Smooth muscle cell (in vitro differentiated cells): ENCODE data around the gene HTR1B. TPM values are rescaled to one million over a fixed set of nuclear protein-coding genes. Genes with fewer than 3 reads are reported as not detected.

Experiments
- DNase-seq: peaks from one replicate; lab custom pipeline; 2025; ENCODE audit not compliant: unreplicated experiment; lab: John Stamatoyannopoulos, UW
- H2AFZ ChIP-seq: fragments of 200-600 bp; sonication (generic); 2 replicates; pipeline ENCODE4 v1.6.0; 2016; ENCODE audit warnings: antibody characterized with exemption, low read depth, mild to moderate bottlenecking
- H3F3A ChIP-seq: fragments of 200-600 bp; sonication (generic); 2 replicates; pipeline ENCODE4 v1.6.0; 2017; ENCODE audit warnings: antibody characterized with exemption, low read depth
- H3K27ac ChIP-seq: fragments of 200-600 bp; sonication (generic); 2 replicates; pipeline ENCODE4 v1.5.1; 2016; ENCODE audit warnings: low read depth, mild to moderate bottlenecking
- H3K27me3 ChIP-seq: fragments of 200-600 bp; sonication (generic); 2 replicates; pipeline ENCODE4 v1.6.1; 2016; ENCODE audit warnings: low read depth, mild to moderate bottlenecking
- H3K36me3 ChIP-seq: fragments of 200-600 bp; sonication (generic); 2 replicates; pipeline ENCODE4 v1.5.1; 2016; ENCODE audit warnings: low read depth
- H3K4me1 ChIP-seq: fragments of 200-600 bp; sonication (generic); 2 replicates; pipeline ENCODE4 v1.5.1; 2016; ENCODE audit warnings: low read depth
- H3K4me2 ChIP-seq: fragments of 200-600 bp; sonication (generic); 2 replicates; pipeline ENCODE4 v1.6.0; 2016; ENCODE audit warnings: mild to moderate bottlenecking
- H3K4me3 ChIP-seq: fragments of 200-600 bp; sonication (generic); 2 replicates; pipeline ENCODE4 v1.5.1; 2016; ENCODE audit warnings: mild to moderate bottlenecking
- H3K79me2 ChIP-seq: fragments of 200-600 bp; sonication (generic); 2 replicates; pipeline ENCODE4 v1.6.0; 2016; ENCODE audit warnings: low read depth, mild to moderate bottlenecking
- H3K9ac ChIP-seq: fragments of 200-600 bp; sonication (generic); 2 replicates; pipeline ENCODE4 v1.6.0; 2016; ENCODE audit warnings: low read depth
- H3K9me3 ChIP-seq: fragments of 200-600 bp; sonication (generic); replicated peaks from 2 replicates; pipeline ENCODE4 v1.5.1; 2016; ENCODE audit warnings: low read depth
- H4K20me1 ChIP-seq: fragments of 200-600 bp; sonication (generic); 2 replicates; pipeline ENCODE4 v1.6.0; 2016; ENCODE audit warnings: low read depth
- CTCF ChIP-seq: fragments of 200-600 bp; sonication (generic); IDR thresholded peaks from 2 replicates; pipeline ENCODE4 v1.5.1; 2017; ENCODE audit warnings: borderline replicate concordance, mild to moderate bottlenecking, antibody characterized with exemption; ENCODE audit not compliant: insufficient read depth, poor library complexity, severe bottlenecking
- WGBS: methylation state at CpG from one replicate; pipeline ENCODE4 v1.1.7; 2016; ENCODE audit warnings: low lambda C conversion rate; 5-methylcytosine and 5-hydroxymethylcytosine counted together
- polyA plus RNA-seq: library from polyadenylated mRNA; unstranded; fragments of >200 nt; fragmentation: Nextera tagmentation; extraction: Ambion mirVana; gene quantifications from 2 replicates; pipeline ENCODE4 v1.2.1, GENCODE V29; 2016
- total RNA-seq: library from RNA; depleted of rRNA; stranded (reverse); fragments of >200 nt; gene quantifications from 2 replicates; pipeline ENCODE4 v1.2.3, GENCODE V29; 2014

The HTR1B gene
- total and polyA plus RNA-seq, 2 experiments from 2014 or later, result 0.13 TPM; not detected in 1

DNA sequence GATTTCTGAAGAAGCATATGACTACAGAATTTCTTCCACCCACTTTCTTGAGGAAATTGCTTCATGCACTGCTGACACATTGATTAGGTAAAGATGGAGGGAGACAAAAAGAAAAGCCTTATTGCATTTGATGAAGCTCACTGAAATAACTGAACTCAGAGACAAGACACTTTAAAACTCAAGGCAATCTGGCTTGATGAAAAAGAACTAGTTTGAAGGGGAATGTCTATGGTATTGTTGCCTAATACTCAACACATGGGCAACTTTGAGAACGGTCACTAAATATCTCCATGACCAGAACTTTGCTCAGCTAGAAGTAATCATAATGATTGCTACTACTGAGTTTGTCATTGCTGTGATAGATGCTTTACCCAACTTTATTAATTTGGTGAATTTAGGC lies 38.1 kb downstream of the HTR1B start:
- DNase-seq, result no peak
- no peak overlapping the region for H3K4me2 ChIP-seq
- 100% methylated on average over 1 of the region's 1 CpG for WGBS

DNA sequence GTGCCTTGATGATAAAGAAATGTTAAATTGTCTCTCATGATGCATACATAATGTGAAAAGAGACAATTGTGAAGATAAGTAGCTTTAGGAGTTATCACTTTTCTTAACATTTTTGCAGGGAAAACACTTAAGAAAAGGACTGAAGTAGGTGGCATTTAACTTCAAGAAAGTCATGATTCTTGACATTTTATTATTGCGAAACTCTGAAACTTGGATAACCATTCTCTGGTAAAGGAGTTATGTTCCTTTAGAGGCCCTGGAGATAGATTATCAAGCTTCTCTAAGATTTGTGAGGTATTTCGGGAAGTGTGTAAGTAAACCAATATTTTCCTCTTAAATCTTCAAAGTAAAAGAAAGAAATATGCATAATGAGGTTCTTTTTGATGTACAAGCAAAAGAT lies 38.5 kb downstream of the HTR1B start:
- Histone ChIP-seq H3K4me2 (no peak overlapping the region), H3K9me3 (no peaks in the 10 kb centered on the region), H3K27me3 (no peaks in the 10 kb centered on the region), H3K4me1 (no peaks in the 10 kb centered on the region), H4K20me1 (no peaks in the 10 kb centered on the region), H3K79me2 (no peaks in the 10 kb centered on the region), H3K36me3 (no peaks in the 10 kb centered on the region), H3K4me3 (no peak overlapping the region), H3K27ac (no peak overlapping the region), H3K9ac (no peak overlapping the region), H3F3A (no peaks in the 10 kb centered on the region), H2AFZ (peak overlapping the region; percentile 55)
- no peak for DNase-seq
- TF ChIP-seq CTCF, result no peak
- 95% methylated on average over 2 of the region's 2 CpGs for WGBS

More for the DNA sequence above, 38.1 kb downstream of the HTR1B start:
- no peaks in the 10 kb centered on the region for H3K9me3 ChIP-seq
- TF ChIP-seq CTCF, result no peak
- H3K4me1 ChIP-seq, result no peaks in the 10 kb centered on the region
- H4K20me1 ChIP-seq, result no peaks in the 10 kb centered on the region
- H3K27ac ChIP-seq, result no peak overlapping the region
- H3K9ac ChIP-seq, result no peak overlapping the region
- H2AFZ ChIP-seq, result peak overlapping the region; percentile 55
- no peaks in the 10 kb centered on the region for H3K36me3 ChIP-seq
- no peak overlapping the region for H3K4me3 ChIP-seq
- H3K79me2 ChIP-seq, result no peaks in the 10 kb centered on the region
- no peaks in the 10 kb centered on the region for H3K27me3 ChIP-seq
- H3F3A ChIP-seq, result no peaks in the 10 kb centered on the region

DNA sequence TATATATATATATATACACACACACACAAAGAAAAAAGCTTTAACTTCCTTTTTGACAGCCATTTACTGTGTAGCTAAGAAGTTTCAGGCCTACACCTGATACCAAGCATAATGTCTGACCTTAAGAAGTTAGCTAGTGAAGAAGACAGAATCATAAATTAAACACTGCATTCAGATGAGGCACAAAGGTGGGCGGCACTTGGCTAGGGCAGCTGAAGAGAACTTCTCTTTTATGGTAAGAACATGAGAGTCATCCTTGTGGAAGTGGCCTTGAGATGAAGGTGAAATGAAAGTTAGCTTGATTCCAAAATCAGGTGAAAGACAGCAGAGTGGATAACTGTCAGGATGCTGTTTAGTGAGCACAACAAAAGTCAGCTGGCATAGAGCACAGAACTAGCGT lies 46.5 kb downstream of the HTR1B start:
- no peaks in the 10 kb centered on the region for H4K20me1 ChIP-seq
- H3K36me3 ChIP-seq, result no peaks in the 10 kb centered on the region
- no peaks in the 10 kb centered on the region for H3F3A ChIP-seq
- no peak overlapping the region for H2AFZ ChIP-seq
- no peak for TF ChIP-seq CTCF
- H3K4me1 ChIP-seq, result no peaks in the 10 kb centered on the region
- H3K27me3 ChIP-seq, result no peaks in the 10 kb centered on the region
- no peak for DNase-seq
- H3K9me3 ChIP-seq, result no peaks in the 10 kb centered on the region
- H3K27ac ChIP-seq, result no peak overlapping the region
- no peak overlapping the region for H3K9ac ChIP-seq
- no peak overlapping the region for H3K4me3 ChIP-seq
- no peak overlapping the region for H3K4me2 ChIP-seq
- no peaks in the 10 kb centered on the region for H3K79me2 ChIP-seq
- 90% methylated on average over 2 of the region's 2 CpGs for WGBS

DNA sequence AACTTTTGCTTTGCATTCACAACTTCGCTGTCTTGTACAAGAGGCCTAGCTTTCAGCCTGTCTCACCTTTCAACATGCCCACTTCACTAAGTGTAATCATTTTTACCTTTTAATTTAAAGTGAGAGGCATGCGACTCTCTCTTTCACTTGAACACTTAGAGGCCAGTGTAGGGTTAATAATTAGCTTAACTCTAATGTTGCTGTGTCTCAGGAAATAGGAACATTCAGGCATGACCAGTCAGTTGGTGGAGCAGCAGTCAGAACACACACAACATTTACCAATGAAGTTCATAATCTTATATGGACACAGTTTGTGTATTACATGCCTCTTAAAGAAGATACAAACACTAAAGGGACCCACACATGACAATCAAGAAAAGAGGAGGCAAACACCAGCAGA lies 47.6 kb downstream of the HTR1B start:
- no peaks in the 10 kb centered on the region for H3K79me2 ChIP-seq
- no peak for TF ChIP-seq CTCF
- H3K9ac ChIP-seq, result no peak overlapping the region
- H2AFZ ChIP-seq, result no peak overlapping the region
- H3K4me3 ChIP-seq, result no peak overlapping the region
- no peaks in the 10 kb centered on the region for H3K4me1 ChIP-seq
- no peaks in the 10 kb centered on the region for H3K9me3 ChIP-seq
- H3K27me3 ChIP-seq, result no peaks in the 10 kb centered on the region
- 92% methylated on average over 2 of the region's 2 CpGs for WGBS
- no peak overlapping the region for H3K4me2 ChIP-seq
- no peaks in the 10 kb centered on the region for H3K36me3 ChIP-seq
- H3F3A ChIP-seq, result no peaks in the 10 kb centered on the region
- no peak for DNase-seq
- no peaks in the 10 kb centered on the region for H4K20me1 ChIP-seq
- no peak overlapping the region for H3K27ac ChIP-seq
